Ascending aorta (tissue), 2 donors: ENCODE results near the gene ASAP3. TPM values are rescaled to one million over a fixed set of nuclear protein-coding genes. Genes with fewer than 3 reads are reported as not detected.

Experiments used
- DNase-seq, 2 donors: peaks; one replicate each; pipeline ENCODE4 v3.0.0-alpha.2; 2019; ENCODE audit warnings: low spot score in 2 of 2
- H3K27ac ChIP-seq, 2 donors: fragments of 200-600 bp; sonication (generic); one replicate each; pipeline ENCODE4 v1.5.1; 2016 to 2017; ENCODE audit warnings: mild to moderate bottlenecking in 1 of 2
- H3K27me3 ChIP-seq: fragments of 200-600 bp; sonication (generic); one replicate; pipeline ENCODE4 v1.5.1; 2017
- H3K36me3 ChIP-seq, 2 donors: fragments of 200-600 bp; sonication (generic); one replicate each; pipeline ENCODE4 v1.5.1; 2016
- H3K4me1 ChIP-seq, 2 donors: fragments of 200-600 bp; sonication (generic); one replicate each; pipeline ENCODE4 v1.5.1; 2016 to 2017; ENCODE audit warnings: mild to moderate bottlenecking in 1 of 2
- H3K4me3 ChIP-seq, 2 donors: fragments of 200-600 bp; sonication (generic); one replicate each; pipeline ENCODE4 v1.5.1; 2016 to 2017; ENCODE audit warnings: mild to moderate bottlenecking in 1 of 2
- H3K9me3 ChIP-seq, 2 donors: fragments of 200-600 bp; sonication (generic); one replicate each; pipeline ENCODE4 v1.5.1; 2016
- CTCF ChIP-seq, 3 experiments: fragments of 200-600 bp in 2 of 3; fragments of 450-650 bp in 1 of 3; sonication (generic) in 2 of 3; IDR thresholded peaks; one replicate each; pipeline ENCODE4 v1.5.1; 2016 to 2019; ENCODE audit warnings: antibody characterized with exemption in 3 of 3, mild to moderate bottlenecking in 1 of 3, moderate library complexity in 1 of 3
- intact Hi-C: fragments of 100-400 bp; cut with DNase I; formaldehyde crosslinking; loops from one replicate; pipeline ENCODE4 v1.15.1; 2023
- total RNA-seq: library from RNA; depleted of rRNA; stranded (reverse); fragments of >200 nt; gene quantifications from one replicate; pipeline ENCODE4 v1.1.0, GENCODE V29; 2016

The ASAP3 gene
- total RNA-seq, 1 donor from 2014 or later, result 125 TPM

GRCh38 chr1:23426828-23427227 lies 57.2 kb downstream of the ASAP3 start:
- no peak overlapping the region for H3K4me3 ChIP-seq
- peaks cover 16 to 19% of the 10 kb centered on the region in 2 donors for H3K36me3 ChIP-seq
- peaks cover 0 to 22% of the 10 kb centered on the region in 2 donors for H3K4me1 ChIP-seq
- no peak overlapping the region for H3K27ac ChIP-seq
- DNase-seq, result no peak
- intact Hi-C loops, result no loop called here
- H3K9me3 ChIP-seq, result no peaks in the 10 kb centered on the region
- H3K27me3 ChIP-seq, result no peaks in the 10 kb centered on the region
- no peak for TF ChIP-seq CTCF (IDR thresholded peaks at IDR 0.05)

- intact Hi-C loops, result no loop called here
- Histone ChIP-seq H3K4me1 (peaks cover 0 to 23% of the 10 kb centered on the region in 2 donors), H3K36me3 (peaks cover 0 to 6% of the 10 kb centered on the region in 2 donors), H3K27ac (peak overlapping the region; percentile 85 to 86), H3K9me3 (no peaks in the 10 kb centered on the region), H3K27me3 (no peaks in the 10 kb centered on the region), H3K4me3 (peak overlapping the region; percentile 91 to 95)
- TF ChIP-seq CTCF (IDR thresholded peaks at IDR 0.05), result no peak
- DNase-seq, result no peak
Measured at GRCh38 chr1:23425193-23425494, 58.8 kb downstream of the ASAP3 start.

DNA sequence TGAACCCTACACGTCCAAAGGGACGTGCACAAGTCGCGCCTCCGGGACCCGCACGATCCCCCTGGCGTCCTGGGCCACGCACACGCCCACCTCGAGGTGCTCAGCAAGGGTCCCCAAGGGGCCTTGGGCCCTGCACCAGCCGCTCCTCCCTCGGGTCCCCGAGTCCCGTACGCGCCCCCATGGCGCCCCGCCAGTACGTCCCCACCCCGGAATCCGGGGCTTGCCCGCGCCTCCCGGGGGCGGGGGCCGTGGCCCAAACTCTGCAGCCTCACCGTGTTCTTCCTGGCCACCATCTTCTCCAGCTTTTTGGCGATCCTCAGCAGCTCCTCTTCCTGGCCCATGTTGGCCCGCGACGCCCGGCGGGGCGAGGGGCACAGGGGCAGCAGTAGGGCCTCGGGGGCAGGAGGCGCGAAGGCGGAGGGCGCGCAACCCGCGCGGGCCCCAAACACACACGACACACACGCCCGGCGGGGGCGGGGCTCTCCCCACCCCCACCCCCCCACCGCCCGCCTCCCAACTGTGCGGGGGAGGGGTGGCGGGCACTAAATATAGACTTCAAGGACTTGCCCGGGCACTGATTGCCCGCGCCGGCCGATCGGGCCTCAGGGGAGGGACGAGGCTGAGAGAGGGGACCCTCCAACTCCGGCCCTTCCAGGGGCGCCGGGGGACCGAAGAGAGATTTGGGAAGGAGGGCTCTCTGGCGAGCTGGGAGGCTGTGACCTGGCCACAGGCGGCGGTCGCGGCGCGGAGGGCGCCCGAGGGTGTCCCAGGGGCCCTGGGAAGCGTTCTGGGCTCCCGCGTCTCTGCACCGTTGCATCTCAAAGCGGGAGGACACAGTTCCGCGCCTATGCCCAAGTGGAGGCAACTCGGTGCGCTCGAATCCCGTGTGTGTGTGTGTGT lies 59.4 kb downstream of the ASAP3 start, which contains the start of gene TCEA3:
Gene TCEA3, minus strand, starts transcription at position 456 of the 900 bp plus-strand sequence. Its CDS starts 115 bp downstream, at position 341.
- DNase-seq, result peak in 1 of 2 donors; percentile 78
- Histone ChIP-seq H3K27me3 (no peaks in the 10 kb centered on the region), H3K4me1 (peaks cover 0 to 23% of the 10 kb centered on the region in 2 donors), H3K36me3 (peaks cover 0 to 5% of the 10 kb centered on the region in 2 donors), H3K9me3 (no peaks in the 10 kb centered on the region), H3K4me3 (peak within 1 kb of the TSS; percentile 91 to 95), H3K27ac (peak within 1 kb of the TSS; percentile 85 to 86)
- TF ChIP-seq CTCF (IDR thresholded peaks at IDR 0.05), result peak in 1 of 3 experiments; percentile 5
- intact Hi-C loops, result loop anchor here (5.0 kb wide), 2 partner anchors 58 to 82 kb away; partner anchors contain the start of genes ASAP3 and HNRNPR

DNA sequence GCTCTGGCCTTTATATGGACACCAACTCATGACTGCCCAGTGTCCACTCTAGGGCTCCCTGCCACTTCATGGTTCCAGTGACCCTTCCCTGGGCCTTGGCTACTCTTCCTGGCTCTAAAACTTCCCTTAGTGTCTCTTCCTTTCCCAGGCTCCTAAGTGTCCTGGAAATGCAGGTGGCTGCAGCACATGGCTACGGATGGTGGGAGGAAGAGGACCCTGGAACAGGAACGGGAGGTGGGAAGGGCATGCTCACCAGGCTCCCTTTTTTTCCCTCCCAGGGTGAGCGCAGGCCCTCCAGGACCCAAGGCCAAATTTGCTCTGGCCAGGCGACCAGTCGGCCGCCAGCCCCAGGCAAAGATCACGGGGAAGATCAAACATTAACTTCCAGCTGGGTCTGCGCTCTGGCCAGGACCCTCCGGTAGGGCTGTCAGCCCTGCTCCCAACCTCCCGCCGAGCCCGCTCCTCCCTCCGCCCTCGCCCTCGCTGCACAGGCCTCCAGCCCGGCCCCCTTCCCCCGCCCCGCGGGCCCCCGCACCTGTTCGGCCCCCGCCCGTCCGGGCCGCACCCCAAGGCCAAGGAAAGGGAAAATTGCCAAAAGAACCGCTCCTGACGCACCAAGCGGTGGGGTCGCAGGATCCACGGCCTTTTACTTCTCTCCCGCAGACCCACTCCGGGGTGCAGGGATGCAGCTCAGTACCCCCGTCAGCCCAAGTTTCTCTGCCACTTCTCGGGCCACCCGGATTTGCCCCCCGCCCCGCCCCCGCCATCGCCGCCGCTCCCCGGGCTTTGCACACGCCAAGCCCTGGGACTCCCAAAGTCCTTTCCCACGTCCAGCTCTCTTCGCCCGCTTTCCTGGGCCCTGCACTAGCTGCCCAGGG lies 60.3 kb downstream of the ASAP3 start:
- peaks cover 0 to 23% of the 10 kb centered on the region in 2 donors for H3K4me1 ChIP-seq
- no peak for DNase-seq
- H3K27me3 ChIP-seq, result no peaks in the 10 kb centered on the region
- TF ChIP-seq CTCF (IDR thresholded peaks at IDR 0.05), result no peak
- intact Hi-C loops, result loop anchor here (2.0 to 5.0 kb wide), 3 partner anchors 55 to 81 kb away; partner anchors contain the start of genes ASAP3, HNRNPR and ZNF436
- no peaks in the 10 kb centered on the region for H3K9me3 ChIP-seq
- H3K27ac ChIP-seq, result peak overlapping the region; percentile 85 to 86
- H3K4me3 ChIP-seq, result peak overlapping the region; percentile 91 to 95
- no peaks in the 10 kb centered on the region for H3K36me3 ChIP-seq

GRCh38 chr1:23422941-23423340 lies 61.0 kb downstream of the ASAP3 start:
- intact Hi-C loops, result loop anchor here (2.0 to 5.0 kb wide), 3 partner anchors 54 to 81 kb away; partner anchors contain the start of genes ASAP3, HNRNPR and ZNF436
- peak overlapping the region; percentile 85 to 86 for H3K27ac ChIP-seq
- H3K9me3 ChIP-seq, result no peaks in the 10 kb centered on the region
- no peak for DNase-seq
- peak overlapping the region; percentile 91 to 95 for H3K4me3 ChIP-seq
- TF ChIP-seq CTCF (IDR thresholded peaks at IDR 0.05), result no peak
- H3K4me1 ChIP-seq, result peaks cover 0 to 23% of the 10 kb centered on the region in 2 donors
- H3K36me3 ChIP-seq, result no peaks in the 10 kb centered on the region
- H3K27me3 ChIP-seq, result no peaks in the 10 kb centered on the region
